Body of pancreas (tissue), 4 donors: ENCODE results near the gene ADAMTS1. TPM values are rescaled to one million over a fixed set of nuclear protein-coding genes. Genes with fewer than 3 reads are reported as not detected.
"Not testable (repeated sequence)": the region's sequence is repeated elsewhere in the genome, so short reads cannot be mapped to it uniquely, and the experiment has no call there.

Experiments used
- ATAC-seq: fragments of 150-250 bp; one replicate; pipeline ENCODE4 v1.9.1; 2016
- DNase-seq, 4 donors: peaks; one replicate each; pipeline ENCODE4 v3.0.0-alpha.2; 2019
- H3K27ac ChIP-seq, 4 donors: fragments of 200-600 bp; sonication (generic); 1 replicate in 3 of 4; 2 replicates in 1 of 4; pipeline versions ENCODE4 v1.5.1 to v1.6.1; 2016 to 2019; ENCODE audit warnings: mild to moderate bottlenecking in 1 of 4, mixed read lengths in 1 of 4, moderate library complexity in 1 of 4
- H3K27me3 ChIP-seq, 2 donors: fragments of 200-600 bp; sonication (generic); one replicate each; pipeline ENCODE4 v1.6.0; 2016; ENCODE audit warnings: mild to moderate bottlenecking in 1 of 2
- H3K36me3 ChIP-seq, 2 donors: fragments of 200-600 bp; sonication (generic); replicated peaks in 1 of 2; 2 replicates each; pipeline ENCODE4 v1.5.1; 2016; ENCODE audit warnings: low read depth in 2 of 2; ENCODE audit not compliant: insufficient read depth in 1 of 2
- H3K4me1 ChIP-seq: fragments of 200-600 bp; sonication (generic); one replicate; pipeline ENCODE4 v1.6.0; 2016
- H3K4me3 ChIP-seq, 2 donors: fragments of 200-600 bp; sonication (generic); 1 replicate in 1 of 2; 2 replicates in 1 of 2; pipeline ENCODE4 v1.5.1; 2016 to 2019
- H3K9me3 ChIP-seq, 3 donors: fragments of 200-600 bp; sonication (generic); 1 replicate in 2 of 3; 2 replicates in 1 of 3; pipeline ENCODE4 v1.5.1; 2016
- CTCF ChIP-seq, 7 experiments: fragments of 450-650 bp in 4 of 7; fragments of 200-600 bp in 3 of 7; sonication (generic) in 3 of 7; IDR thresholded peaks; one replicate each; pipeline ENCODE4 v1.5.1; 2016 to 2019; ENCODE audit warnings: antibody characterized with exemption in 7 of 7
- POLR2A ChIP-seq, 3 donors: fragments of 450-650 bp; IDR thresholded peaks; one replicate each; pipeline ENCODE4 v1.6.1; 2016; ENCODE audit warnings: antibody characterized with exemption in 3 of 3, mild to moderate bottlenecking in 2 of 3
- WGBS, 2 donors: methylation state at CpG; one replicate each; pipeline ENCODE4 v1.1.5; 2017; 5-methylcytosine and 5-hydroxymethylcytosine counted together
- intact Hi-C: fragments of 100-400 bp; cut with DNase I; formaldehyde crosslinking; loops from one replicate; pipeline ENCODE4 v1.15.1; 2023
- total RNA-seq, 2 donors: library from RNA; depleted of rRNA; stranded (reverse); fragments of >200 nt; gene quantifications; one replicate each; pipeline ENCODE4 v1.1.0, GENCODE V29; 2016

ADAMTS1 gene
- total RNA-seq, 2 donors from 2014 or later: 47.0 to 104 TPM

GRCh38 chr21:26865857-26866256 is 20.6 kb upstream of the ADAMTS1 start:
- DNase-seq (no peak), ATAC-seq (no peak)
- intact Hi-C loops: no loop called here
- H3K27ac ChIP-seq: no peak overlapping the region
- no peaks in the 10 kb centered on the region for H3K27me3 ChIP-seq
- H3K4me3 ChIP-seq: no peak overlapping the region
- 93 to 97% methylated on average over 3 of the region's 3 CpGs for WGBS, 2 donors
- H3K9me3 ChIP-seq: no peaks in the 10 kb centered on the region
- H3K4me1 ChIP-seq: peaks cover 16% of the 10 kb centered on the region
- TF ChIP-seq CTCF (IDR thresholded peaks at IDR 0.05) (no peak), POLR2A (IDR thresholded peaks at IDR 0.05) (no peak)
- no peaks in the 10 kb centered on the region for H3K36me3 ChIP-seq

GRCh38 chr21:26856871-26857350 is 11.7 kb upstream of the ADAMTS1 start:
- H3K9me3 ChIP-seq, DNase-seq, H3K27ac ChIP-seq, H3K4me3 ChIP-seq, H3K27me3 ChIP-seq, ATAC-seq, H3K36me3 ChIP-seq, H3K4me1 ChIP-seq: not testable (repeated sequence)
- 88 to 92% methylated on average over 7 of the region's 7 CpGs for WGBS, 2 donors
- intact Hi-C loops: loop anchor here (5.0 to 10.0 kb wide), 2 partner anchors 840 to 1488 kb away; no protein-coding TSS in a partner anchor

- intact Hi-C loops: loop anchor here (5.0 to 10.0 kb wide), 3 partner anchors 708 to 1490 kb away; no protein-coding TSS in a partner anchor
- not testable (repeated sequence) for H3K27ac ChIP-seq, DNase-seq, H3K4me1 ChIP-seq, H3K36me3 ChIP-seq, H3K9me3 ChIP-seq, H3K27me3 ChIP-seq, ATAC-seq, H3K4me3 ChIP-seq
- WGBS, 2 donors: 88% methylated on average over 14 of the region's 14 CpGs
Observed at GRCh38 chr21:26854695-26855094, 9.5 kb upstream of the ADAMTS1 start.

- TF ChIP-seq POLR2A (IDR thresholded peaks at IDR 0.05) (no peak), CTCF (IDR thresholded peaks at IDR 0.05) (no peak)
- DNase-seq (no peak), ATAC-seq (no peak)
- Histone ChIP-seq H3K4me3 (no peak overlapping the region), H3K36me3 (no peaks in the 10 kb centered on the region), H3K9me3 (no peaks in the 10 kb centered on the region), H3K27ac (no peak overlapping the region), H3K27me3 (no peaks in the 10 kb centered on the region), H3K4me1 (no peaks in the 10 kb centered on the region)
- intact Hi-C loops: loop anchor here (5.0 to 10.0 kb wide), 2 partner anchors 710 to 1492 kb away; no protein-coding TSS in a partner anchor
- WGBS, 2 donors: 82 to 83% methylated on average over 3 of the region's 3 CpGs
Observed at GRCh38 chr21:26852423-26852822, 7.2 kb upstream of the ADAMTS1 start.

- TF ChIP-seq CTCF (IDR thresholded peaks at IDR 0.05) (no peak), POLR2A (IDR thresholded peaks at IDR 0.05) (no peak)
- Histone ChIP-seq H3K4me1 (peaks cover under 1% of the 10 kb centered on the region), H3K36me3 (no peaks in the 10 kb centered on the region), H3K4me3 (no peak overlapping the region), H3K9me3 (no peaks in the 10 kb centered on the region), H3K27ac (no peak overlapping the region), H3K27me3 (no peaks in the 10 kb centered on the region)
- ATAC-seq: no peak
- no peak for DNase-seq
- intact Hi-C loops: loop anchor here (5.0 to 10.0 kb wide), 2 partner anchors 711 to 1493 kb away; no protein-coding TSS in a partner anchor
- 67 to 75% methylated on average over 6 of the region's 6 CpGs for WGBS, 2 donors
Observed at GRCh38 chr21:26851109-26851944, 6.1 kb upstream of the ADAMTS1 start.
